Naive thymus-derived CD4-positive, alpha-beta T cell (primary cell): Measurements from ENCODE around the gene NUDT4B. TPM values are rescaled to one million over a fixed set of nuclear protein-coding genes. Genes with fewer than 3 reads are reported as not detected.
"Not testable (repeated sequence)": the region's sequence is repeated elsewhere in the genome, so short reads cannot be mapped to it uniquely, and the experiment has no call there.

Experiments
- ATAC-seq: fragments of 150-1000 bp; cut with Tn5 transposase; 2 replicates; pipeline ENCODE4 v1.10.0; 2021; ENCODE audit warnings: mild to moderate bottlenecking, moderate library complexity
- CTCF ChIA-PET: fragments of 350-600 bp; sonication (Branson Sonifier 250); formaldehyde crosslinking; loops from one replicate; lab custom pipeline; 2021; ENCODE audit warnings: antibody characterized with exemption; lab: Charles Lee
- POLR2A ChIA-PET: fragments of 350-600 bp; sonication (Branson Sonifier 250); formaldehyde crosslinking; loops from one replicate; lab custom pipeline; 2021; ENCODE audit warnings: antibody characterized with exemption, inconsistent platforms; lab: Charles Lee
- DNase-seq, 9 donors: peaks; one replicate each; pipeline versions ENCODE4 v3.0.0 to v3.0.0-alpha.2; 2020 to 2022; ENCODE audit warnings: mixed read lengths in 1 of 9
- H3K27ac ChIP-seq: one replicate; pipeline ENCODE4 v1.7.0; 2013; ENCODE audit warnings: mild to moderate bottlenecking, low read depth, low read length, moderate library complexity
- H3K27me3 ChIP-seq, 2 donors: one replicate each; pipeline ENCODE4 v1.7.0; 2013; ENCODE audit warnings: low read length in 2 of 2, mild to moderate bottlenecking in 2 of 2, moderate library complexity in 2 of 2; ENCODE audit not compliant: control insufficient read depth in 2 of 2, insufficient read depth in 2 of 2
- H3K36me3 ChIP-seq, 3 experiments: 1 replicate in 2 of 3; 2 replicates in 1 of 3; pipeline ENCODE4 v1.7.0; 2013; ENCODE audit warnings: low read length in 3 of 3, mild to moderate bottlenecking in 3 of 3, moderate library complexity in 1 of 3; ENCODE audit not compliant: insufficient read depth in 3 of 3, control insufficient read depth in 2 of 3
- H3K4me1 ChIP-seq, 2 donors: one replicate each; pipeline ENCODE4 v1.7.0; 2013; ENCODE audit warnings: low read length in 2 of 2, mild to moderate bottlenecking in 2 of 2, moderate library complexity in 1 of 2; ENCODE audit not compliant: control insufficient read depth in 2 of 2, insufficient read depth in 2 of 2
- H3K4me3 ChIP-seq: 2 replicates; pipeline ENCODE4 v1.7.0; 2013; ENCODE audit warnings: mild to moderate bottlenecking, low read length
- H3K9me3 ChIP-seq, 3 experiments: 1 replicate in 2 of 3; 2 replicates in 1 of 3; pipeline ENCODE4 v1.7.0; 2013; ENCODE audit warnings: low read length in 3 of 3; ENCODE audit not compliant: control insufficient read depth in 2 of 3
- H3K27ac Mint-ChIP-seq, 9 donors: one replicate each; pipeline ENCODE4 v1.8.0; 2020 to 2022; ENCODE audit warnings: mixed read lengths in 9 of 9, mild to moderate bottlenecking in 8 of 9, moderate library complexity in 5 of 9, inconsistent platforms in 2 of 9
- H3K27me3 Mint-ChIP-seq, 5 donors: one replicate each; pipeline ENCODE4 v1.8.0; 2021 to 2022; ENCODE audit warnings: mixed read lengths in 5 of 5, mild to moderate bottlenecking in 1 of 5
- H3K36me3 Mint-ChIP-seq, 5 donors: one replicate each; pipeline ENCODE4 v1.8.0; 2020 to 2022; ENCODE audit warnings: mixed read lengths in 5 of 5, mild to moderate bottlenecking in 3 of 5, inconsistent platforms in 1 of 5
- H3K4me1 Mint-ChIP-seq, 7 donors: one replicate each; pipeline ENCODE4 v1.8.0; 2020 to 2022; ENCODE audit warnings: mixed read lengths in 7 of 7, mild to moderate bottlenecking in 3 of 7, inconsistent platforms in 1 of 7
- H3K4me3 Mint-ChIP-seq, 10 donors: one replicate each; pipeline ENCODE4 v1.8.0; 2020 to 2022; ENCODE audit warnings: mild to moderate bottlenecking in 10 of 10, mixed read lengths in 10 of 10, moderate library complexity in 6 of 10, inconsistent platforms in 2 of 10
- H3K9me3 Mint-ChIP-seq, 11 donors: one replicate each; pipeline ENCODE4 v1.8.0; 2020 to 2022; ENCODE audit warnings: mixed read lengths in 11 of 11, mild to moderate bottlenecking in 4 of 11, inconsistent platforms in 1 of 11, moderate library complexity in 1 of 11
- intact Hi-C, 2 donors: fragments of 100-400 bp; cut with micrococcal nuclease; formaldehyde crosslinking; loops; one replicate each; pipeline ENCODE4 v1.15.1; 2023
- polyA plus RNA-seq, 2 donors: library from polyadenylated mRNA; unstranded; fragments of 300-500 nt; fragmentation: Illumina TruSeq; gene quantifications; one replicate each; pipeline ENCODE4 v1.2.3, GENCODE V29; 2021
- total RNA-seq, 6 experiments: library from RNA in 5 of 6; stranded (reverse) in 5 of 6; gene quantifications; 1 replicate in 5 of 6; 2 replicates in 1 of 6; pipeline ENCODE4 v1.2.3 and lab custom pipeline; 2021 to 2026

NUDT4B gene
- total and polyA plus RNA-seq, 7 experiments from 2014 or later: 0.62 to 11.2 (median 2.2) TPM; not detected in 3

- H3K36me3 Mint-ChIP-seq, H3K4me1 ChIP-seq, H3K9me3 ChIP-seq, H3K27ac ChIP-seq, H3K9me3 Mint-ChIP-seq, H3K4me3 Mint-ChIP-seq, H3K27me3 Mint-ChIP-seq, H3K4me1 Mint-ChIP-seq, H3K27me3 ChIP-seq, CTCF ChIA-PET, H3K36me3 ChIP-seq, H3K4me3 ChIP-seq, DNase-seq, POLR2A ChIA-PET, intact Hi-C loops, H3K27ac Mint-ChIP-seq: not testable (repeated sequence)
- ATAC-seq: peak; percentile 65
Measured at GRCh38 chr1:148710772-148711523, 37.6 kb upstream of the NUDT4B start.

DNA sequence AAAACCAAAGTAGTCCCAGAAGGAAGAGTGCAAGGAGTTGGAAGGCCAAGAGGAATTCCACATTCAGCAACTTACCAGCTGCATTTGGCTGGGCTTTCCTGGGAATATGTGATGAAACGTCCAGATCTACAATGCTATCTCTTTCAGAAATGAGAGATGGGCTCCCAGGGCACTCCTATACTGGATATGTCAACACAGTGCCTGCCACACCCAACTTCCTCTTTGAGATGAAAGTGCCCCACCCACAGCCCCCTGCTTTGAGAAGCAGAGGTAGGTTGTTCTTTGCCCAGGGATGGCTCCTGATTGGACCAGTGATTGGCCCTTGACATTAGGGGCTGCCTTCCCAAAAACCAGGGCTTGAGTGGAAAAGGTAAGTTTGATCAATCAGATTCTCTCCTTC, 36.2 kb upstream of the NUDT4B start:
- H3K36me3 ChIP-seq, DNase-seq, H3K4me3 ChIP-seq, H3K27me3 Mint-ChIP-seq, H3K36me3 Mint-ChIP-seq, POLR2A ChIA-PET, H3K27ac ChIP-seq, H3K27ac Mint-ChIP-seq, H3K4me3 Mint-ChIP-seq, CTCF ChIA-PET, H3K27me3 ChIP-seq, intact Hi-C loops, H3K4me1 ChIP-seq, H3K9me3 Mint-ChIP-seq, H3K9me3 ChIP-seq, H3K4me1 Mint-ChIP-seq: not testable (repeated sequence)
- ATAC-seq: peak; percentile 39

GRCh38 chr1:148715518-148715917, 33.1 kb upstream of the NUDT4B start:
- H3K4me3 ChIP-seq, H3K4me1 Mint-ChIP-seq, H3K27ac Mint-ChIP-seq, intact Hi-C loops, H3K27me3 Mint-ChIP-seq, H3K36me3 Mint-ChIP-seq, DNase-seq, H3K36me3 ChIP-seq, POLR2A ChIA-PET, H3K27ac ChIP-seq, H3K9me3 Mint-ChIP-seq, H3K4me1 ChIP-seq, H3K27me3 ChIP-seq, H3K9me3 ChIP-seq, CTCF ChIA-PET, H3K4me3 Mint-ChIP-seq: not testable (repeated sequence)
- peak; percentile 47 for ATAC-seq

GRCh38 chr1:148716966-148717520, 31.5 kb upstream of the NUDT4B start:
- H3K27ac ChIP-seq, H3K27me3 Mint-ChIP-seq, H3K4me1 Mint-ChIP-seq, POLR2A ChIA-PET, H3K9me3 Mint-ChIP-seq, H3K36me3 ChIP-seq, H3K36me3 Mint-ChIP-seq, intact Hi-C loops, H3K9me3 ChIP-seq, H3K4me1 ChIP-seq, CTCF ChIA-PET, H3K27me3 ChIP-seq, H3K27ac Mint-ChIP-seq, H3K4me3 ChIP-seq, H3K4me3 Mint-ChIP-seq, DNase-seq: not testable (repeated sequence)
- ATAC-seq: peak; percentile 32

- H3K9me3 Mint-ChIP-seq, CTCF ChIA-PET, POLR2A ChIA-PET, H3K27me3 Mint-ChIP-seq, H3K4me1 ChIP-seq, H3K9me3 ChIP-seq, H3K4me3 Mint-ChIP-seq, H3K36me3 ChIP-seq, ATAC-seq, H3K27ac ChIP-seq, H3K36me3 Mint-ChIP-seq, H3K4me3 ChIP-seq, intact Hi-C loops, H3K27ac Mint-ChIP-seq, H3K4me1 Mint-ChIP-seq, H3K27me3 ChIP-seq, DNase-seq: not testable (repeated sequence)
Measured at GRCh38 chr1:148720918-148721317, 27.7 kb upstream of the NUDT4B start.

- intact Hi-C loops, H3K36me3 Mint-ChIP-seq, H3K27ac Mint-ChIP-seq, H3K27me3 Mint-ChIP-seq, H3K4me1 Mint-ChIP-seq, H3K4me3 ChIP-seq, H3K36me3 ChIP-seq, POLR2A ChIA-PET, H3K9me3 ChIP-seq, H3K27me3 ChIP-seq, H3K4me3 Mint-ChIP-seq, H3K4me1 ChIP-seq, DNase-seq, CTCF ChIA-PET, H3K27ac ChIP-seq, H3K9me3 Mint-ChIP-seq: not testable (repeated sequence)
- peak; percentile 36 for ATAC-seq
Measured at GRCh38 chr1:148722758-148723157, 25.8 kb upstream of the NUDT4B start.

- not testable (repeated sequence) for H3K4me3 Mint-ChIP-seq
Measured at GRCh38 chr1:148723515-148723914, 25.1 kb upstream of the NUDT4B start.

More at GRCh38 chr1:148723515-148723914, 25.1 kb upstream of the NUDT4B start:
- H3K36me3 Mint-ChIP-seq, intact Hi-C loops, H3K4me1 Mint-ChIP-seq, H3K27ac ChIP-seq, H3K27ac Mint-ChIP-seq, H3K27me3 Mint-ChIP-seq, POLR2A ChIA-PET, CTCF ChIA-PET, H3K9me3 Mint-ChIP-seq, H3K27me3 ChIP-seq, ATAC-seq, H3K4me3 ChIP-seq, H3K36me3 ChIP-seq, H3K9me3 ChIP-seq, DNase-seq, H3K4me1 ChIP-seq: not testable (repeated sequence)
